H1 (cell line): ENCODE data around the gene TRPT1. TPM values are rescaled to one million over a fixed set of nuclear protein-coding genes. Genes with fewer than 3 reads are reported as not detected.

ENCODE experiments used
- BACH1 ChIP-seq: IDR thresholded peaks from 2 replicates; pipeline ENCODE4 v1.6.1; 2012; ENCODE audit warnings: low read length, improper control_type of control experiment
- CEBPB ChIP-seq: IDR thresholded peaks from 2 replicates; pipeline ENCODE4 v1.6.1; 2012; ENCODE audit warnings: low read depth, low read length
- CHD2 ChIP-seq: IDR thresholded peaks from 2 replicates; pipeline ENCODE4 v1.6.1; 2012; ENCODE audit warnings: low read length, improper control_type of control experiment
- CREB1 ChIP-seq: IDR thresholded peaks from 2 replicates; pipeline ENCODE4 v1.6.1; 2012; ENCODE audit warnings: inconsistent platforms
- EGR1 ChIP-seq: IDR thresholded peaks from 2 replicates; pipeline ENCODE4 v1.6.1; 2011; ENCODE audit warnings: low read depth, low read length, borderline replicate concordance
- EP300 ChIP-seq, 2 experiments: IDR thresholded peaks; 1 replicate in 1 of 2; 2 replicates in 1 of 2; pipeline ENCODE4 v1.6.1; 2011 to 2012; ENCODE audit warnings: low read depth in 2 of 2, low read length in 2 of 2, mild to moderate bottlenecking in 2 of 2, borderline replicate concordance in 1 of 2, inconsistent platforms in 1 of 2, moderate library complexity in 1 of 2
- FOSL1 ChIP-seq: IDR thresholded peaks from 2 replicates; pipeline ENCODE4 v1.6.1; 2011; ENCODE audit warnings: mild to moderate bottlenecking, low read depth, low read length, moderate library complexity; ENCODE audit not compliant: insufficient read depth
- GABPA ChIP-seq: IDR thresholded peaks from 2 replicates; pipeline ENCODE4 v1.6.1; 2011; ENCODE audit warnings: mild to moderate bottlenecking, low read length, moderate library complexity, borderline replicate concordance; ENCODE audit not compliant: insufficient read depth
- GTF2F1 ChIP-seq: IDR thresholded peaks from 2 replicates; pipeline ENCODE4 v1.6.1; 2012; ENCODE audit warnings: low read depth, low read length, improper control_type of control experiment, borderline replicate concordance
- JUND ChIP-seq: IDR thresholded peaks from 2 replicates; pipeline ENCODE4 v1.6.1; 2011; ENCODE audit warnings: mild to moderate bottlenecking, improper control_type of control experiment, low read length
- KDM4A ChIP-seq: IDR thresholded peaks from one replicate; pipeline ENCODE4 v1.7.1; 2012; ENCODE audit warnings: low read depth, mild to moderate bottlenecking, moderate library complexity, low read length, inconsistent platforms; ENCODE audit not compliant: severe bottlenecking
- KDM5A ChIP-seq: fragments of 200-600 bp; IDR thresholded peaks from 2 replicates; pipeline ENCODE4 v1.7.1; 2012; ENCODE audit warnings: mild to moderate bottlenecking, low read length, inconsistent platforms, mixed read lengths
- NRF1 ChIP-seq: IDR thresholded peaks from 2 replicates; pipeline ENCODE4 v1.6.1; 2011; ENCODE audit warnings: mild to moderate bottlenecking, low read depth, low read length, improper control_type of control experiment
- PHF8 ChIP-seq: fragments of 200-600 bp; sonication (generic); conservative IDR thresholded peaks from 2 replicates; pipeline ENCODE4 v1.7.1; 2012; ENCODE audit warnings: low read depth, mild to moderate bottlenecking, inconsistent platforms, low read length, moderate library complexity
- POU5F1 ChIP-seq: IDR thresholded peaks from 2 replicates; pipeline ENCODE4 v1.6.1; 2011; ENCODE audit warnings: low read depth, mild to moderate bottlenecking, low read length, moderate library complexity
- RAD21 ChIP-seq, 2 experiments: IDR thresholded peaks in 1 of 2; conservative IDR thresholded peaks in 1 of 2; 2 replicates each; pipeline ENCODE4 v1.6.1; 2011; ENCODE audit warnings: low read depth in 2 of 2, low read length in 2 of 2, improper control_type of control experiment in 1 of 2, inconsistent platforms in 1 of 2, mild to moderate bottlenecking in 1 of 2, moderate library complexity in 1 of 2
- SP1 ChIP-seq: IDR thresholded peaks from 2 replicates; pipeline ENCODE4 v1.6.1; 2011; ENCODE audit warnings: low read depth, low read length
- SP4 ChIP-seq: IDR thresholded peaks from 2 replicates; pipeline ENCODE4 v1.6.1; 2012; ENCODE audit warnings: low read length, inconsistent platforms
- SRF ChIP-seq: IDR thresholded peaks from 2 replicates; pipeline ENCODE4 v1.6.1; 2011; ENCODE audit warnings: mild to moderate bottlenecking, low read depth, low read length, moderate library complexity
- SUZ12 ChIP-seq: fragments of 200-600 bp; sonication (generic); IDR thresholded peaks from 2 replicates; pipeline ENCODE4 v1.6.1; 2012; ENCODE audit warnings: mild to moderate bottlenecking, inconsistent platforms, low read length, moderate library complexity, mixed read lengths
- TBP ChIP-seq: IDR thresholded peaks from 2 replicates; pipeline ENCODE4 v1.6.1; 2011; ENCODE audit warnings: low read depth, low read length, improper control_type of control experiment
- TCF12 ChIP-seq: IDR thresholded peaks from 2 replicates; pipeline ENCODE4 v1.6.1; 2011; ENCODE audit warnings: low read depth, mild to moderate bottlenecking, low read length
- YY1 ChIP-seq: IDR thresholded peaks from 2 replicates; pipeline ENCODE4 v1.6.1; 2011; ENCODE audit warnings: low read depth, mild to moderate bottlenecking, low read length
- polyA plus RNA-seq, 7 experiments: library from polyadenylated mRNA; depleted of rRNA in 3 of 7; stranded (reverse) in 5 of 7; unstranded in 2 of 7; fragments of >200 nt in 5 of 7; fragments of 200-250 nt in 2 of 7; gene quantifications; 1 replicate in 5 of 7; 2 replicates in 1 of 7; 4 replicates in 1 of 7; pipeline versions ENCODE4 v1.2.1 to v1.2.3, GENCODE V29; 2011 to 2013; ENCODE audit warnings: missing spikeins in 2 of 7, mixed read lengths in 2 of 7
- total RNA-seq: library from RNA; stranded (reverse); fragmentation: NEBNext Ultra II Directional; extraction: Animal tissue kit (Norgen Biotek cat#: 25700); gene quantifications from 2 replicates; pipeline ENCODE4 v1.2.1, GENCODE V29; 2021
- TF ChIP-seq, protein P1 (sequence below): IDR thresholded peaks from 2 replicates; pipeline ENCODE4 v1.6.1; 2012; ENCODE audit warnings: inconsistent platforms

TRPT1 gene
- total and polyA plus RNA-seq, 2 of the 8 experiments (the other 6 are each of a cell fraction or from before 2014, with no cell fraction given): 34.5 to 74.6 TPM

DNA sequence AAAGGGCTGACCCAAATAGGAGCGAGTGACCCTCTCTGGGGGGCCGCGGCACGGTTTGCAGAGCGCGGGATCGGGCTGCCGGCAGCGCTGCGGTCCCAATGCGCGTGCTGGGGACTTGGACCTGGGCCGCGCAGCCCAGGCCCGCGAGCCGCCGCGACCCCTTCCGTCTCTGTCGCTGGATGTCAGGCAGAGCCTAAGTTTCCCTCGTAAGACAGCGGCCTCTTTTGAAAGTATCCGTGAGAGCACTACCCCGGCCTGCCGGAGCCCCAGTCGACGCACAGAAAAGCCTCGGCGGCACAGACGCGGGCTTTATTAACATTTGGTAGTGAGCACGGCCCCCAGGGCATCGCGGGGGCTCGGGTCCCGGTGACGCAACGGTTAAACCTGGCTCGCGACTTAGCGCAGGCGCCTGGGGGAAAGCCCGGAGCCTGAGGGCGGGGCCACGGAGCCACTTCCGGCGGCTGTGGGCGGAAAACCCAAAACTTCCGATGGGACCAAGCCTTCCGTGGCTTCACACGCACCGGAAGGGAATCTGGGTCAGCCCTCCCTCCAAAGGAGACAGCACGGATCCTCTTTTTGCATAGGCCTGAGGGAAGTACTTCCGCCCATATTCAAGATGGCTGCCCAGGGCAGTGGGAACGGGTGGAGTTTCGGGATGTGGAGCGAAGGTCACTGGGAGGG, 43.7 kb upstream of the TRPT1 start (continued):
- TF ChIP-seq SP1 (peak; percentile 86), SRF (peak; percentile 42; the same call in 1 of the 2 replicates), PHF8 (peak; percentile 37; the same call in 1 of the 2 replicates), NRF1 (peak; percentile 59), KDM4A (peak; percentile 32), YY1 (peak; percentile 100), JUND (peak; percentile 74), FOSL1 (0 out of 2 replicates have a peak, but pooled peaks have one; percentile 35), EGR1 (peak; percentile 92), SUZ12 (no peak), POU5F1 (no peak), BACH1 (peak; percentile 66; the same call in 1 of the 2 replicates), CREB1 (peak; percentile 42; the same call in 1 of the 2 replicates), CEBPB (peak; percentile 91), TCF12 (no peak), SP4 (peak; percentile 81; the same call in 1 of the 2 replicates), GTF2F1 (peak; percentile 82; the same call in 1 of the 2 replicates), CHD2 (peak; percentile 76), RAD21 (IDR thresholded peaks at IDR 0.05 in 1 of 2, conservative IDR thresholded peaks at IDR 0.05 in 1 of 2; ENCODE audit: low read depth in 2 of 2, low read length in 2 of 2) (peak in 1 of 2 experiments; percentile 8; a peak in 1 of 4 replicates), TBP (peak; percentile 41; the same call in 1 of the 2 replicates), EP300 (IDR thresholded peaks at IDR 0.05; ENCODE audit: borderline replicate concordance in 1 of 2, low read depth in 2 of 2, low read length in 2 of 2) (0 out of 3 replicates have a peak, but pooled peaks of 1 of the 2 experiments have one; percentile 27), GABPA (peak; percentile 96), KDM5A (0 out of 2 replicates have a peak, but pooled peaks have one; percentile 37)
- TF ChIP-seq, protein P1, sequence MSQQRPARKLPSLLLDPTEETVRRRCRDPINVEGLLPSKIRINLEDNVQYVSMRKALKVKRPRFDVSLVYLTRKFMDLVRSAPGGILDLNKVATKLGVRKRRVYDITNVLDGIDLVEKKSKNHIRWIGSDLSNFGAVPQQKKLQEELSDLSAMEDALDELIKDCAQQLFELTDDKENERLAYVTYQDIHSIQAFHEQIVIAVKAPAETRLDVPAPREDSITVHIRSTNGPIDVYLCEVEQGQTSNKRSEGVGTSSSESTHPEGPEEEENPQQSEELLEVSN: peak; percentile 38; the same call in 1 of the 2 replicates
